AG08396 (cell line): Measurements from ENCODE around the gene HAVCR2.

Experiments
- DNase-seq: peaks from one replicate; pipeline ENCODE4 v3.0.0; 2012; ENCODE audit warnings: low spot score, mixed read lengths

The HAVCR2 gene

DNA sequence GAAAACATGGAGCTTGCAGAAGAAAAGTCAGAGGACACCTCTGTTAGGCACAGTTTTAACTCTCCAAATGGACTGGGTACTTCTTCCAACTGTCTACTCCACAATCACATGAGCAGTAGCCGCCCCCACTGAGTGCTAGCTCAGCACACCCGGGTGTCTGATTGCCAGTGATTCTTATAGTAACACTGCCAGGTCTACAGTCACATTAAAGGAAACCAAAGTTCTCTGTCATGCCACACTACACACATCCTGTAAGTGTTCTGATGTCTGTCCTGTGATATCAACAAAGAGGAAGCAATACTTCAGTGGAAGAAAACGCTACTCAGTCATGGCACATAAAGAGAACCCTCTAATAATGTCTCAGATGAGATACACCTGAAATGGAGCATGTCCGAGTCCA is at the start of gene HAVCR2:
HAVCR2 (minus strand) TSS at position 69 of the 400 bp plus-strand sequence; CDS start at position 8, 61 bp downstream.
- DNase-seq = no peak

GRCh38 chr5:157157293-157157891 is 48.5 kb upstream of the HAVCR2 start:
- DNase-seq = no peak

GRCh38 chr5:157155297-157155696 is 46.5 kb upstream of the HAVCR2 start:
- no peak for DNase-seq

DNA sequence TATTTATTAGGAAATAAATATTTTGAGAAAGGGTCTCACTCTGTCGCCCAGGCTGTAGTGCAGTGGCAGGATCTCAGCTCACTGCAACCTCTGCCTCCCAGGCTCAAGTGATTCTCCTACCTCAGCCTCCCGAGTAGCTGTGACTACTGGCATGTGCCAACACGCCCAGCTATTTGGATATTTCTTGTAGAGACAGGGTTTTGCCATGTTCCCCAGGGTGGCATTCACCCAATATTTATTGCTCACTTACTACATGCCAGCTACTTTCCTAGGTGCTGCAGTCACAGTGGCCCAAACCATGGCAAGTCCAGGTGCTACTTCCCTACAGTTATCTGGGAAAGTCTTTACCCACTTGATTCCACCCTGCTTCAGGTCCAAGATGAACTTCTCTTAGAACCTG is 42.2 kb upstream of the HAVCR2 start:
- no peak for DNase-seq

GRCh38 chr5:157148734-157149615 is 40.1 kb upstream of the HAVCR2 start:
- peak; percentile 68 for DNase-seq

GRCh38 chr5:157143127-157143971 is 34.5 kb upstream of the HAVCR2 start:
- peak; percentile 62 for DNase-seq

GRCh38 chr5:157142317-157143126 is 33.7 kb upstream of the HAVCR2 start, which contains the start of gene MED7:
Gene MED7 (minus strand): TSS chr5:157142865. CDS start chr5:157139431, 3,434 bp downstream.
- peak; percentile 96 for DNase-seq

- no peak for DNase-seq
Measured at GRCh38 chr5:157137691-157138090, 28.8 kb upstream of the HAVCR2 start.

GRCh38 chr5:157132281-157132612 is 23.4 kb upstream of the HAVCR2 start:
- no peak for DNase-seq

DNA sequence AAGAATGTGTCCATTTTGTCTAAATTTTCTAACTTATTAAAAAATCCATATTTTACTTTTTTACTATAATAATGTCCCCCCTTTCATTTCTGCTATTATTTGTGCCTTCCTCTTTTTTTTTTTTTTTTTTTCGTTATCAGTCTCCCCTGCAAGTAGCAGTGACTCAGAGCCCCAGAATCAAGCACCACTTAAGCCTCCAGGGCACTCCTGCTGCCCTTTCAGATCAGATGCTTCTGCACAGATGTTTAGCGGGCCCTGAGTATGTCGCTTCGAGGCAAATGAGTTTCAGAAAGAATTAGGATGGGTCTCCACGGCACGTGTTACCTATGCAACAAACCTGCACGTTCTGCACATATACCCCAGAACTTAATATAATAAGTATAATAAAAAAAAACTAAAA is 22.1 kb upstream of the HAVCR2 start:
- no peak for DNase-seq

DNA sequence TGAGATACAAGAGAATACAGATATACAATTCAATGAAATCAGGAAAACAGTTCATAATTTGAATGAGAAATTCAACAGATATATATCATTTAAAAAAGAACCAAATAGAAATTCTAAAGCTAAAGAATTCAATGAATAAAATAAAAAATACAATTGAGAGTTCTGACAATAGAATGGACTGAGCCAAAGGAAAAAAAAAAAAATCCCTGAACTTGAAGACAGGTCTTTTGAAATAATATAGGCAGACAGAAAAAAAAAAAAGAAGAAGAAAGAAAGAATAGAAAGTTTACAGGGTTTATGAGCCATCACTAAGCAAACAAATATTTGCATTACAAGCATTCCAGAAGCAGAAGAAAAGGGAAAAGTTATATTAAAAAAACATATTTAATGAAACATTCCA is 12.9 kb upstream of the HAVCR2 start:
- DNase-seq = no peak

GRCh38 chr5:157120102-157120501 is 11.3 kb upstream of the HAVCR2 start:
- DNase-seq = no peak

- no peak for DNase-seq
Measured at GRCh38 chr5:157116483-157116954, 7.7 kb upstream of the HAVCR2 start.

- no peak for DNase-seq
Measured at GRCh38 chr5:157115502-157115901, 6.7 kb upstream of the HAVCR2 start.

DNA sequence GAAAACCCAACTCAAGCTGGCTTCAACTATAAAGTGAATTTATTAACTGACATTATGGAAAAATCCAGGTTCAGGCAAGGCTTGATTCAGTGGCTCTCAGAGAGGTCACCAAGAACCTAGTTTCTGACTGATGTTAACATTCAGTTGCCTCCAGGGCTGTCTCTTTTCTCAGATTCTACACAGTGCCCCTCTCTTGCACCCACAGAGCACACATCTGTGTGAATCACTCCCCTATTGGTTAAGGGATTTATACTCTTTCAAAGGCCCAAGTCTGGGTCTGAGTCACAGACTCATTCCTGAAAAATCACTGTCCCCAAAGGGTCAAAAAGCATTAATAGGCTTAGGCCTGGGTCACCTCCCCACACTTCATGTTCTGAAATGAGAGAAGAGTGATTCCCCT is 6.2 kb upstream of the HAVCR2 start:
- DNase-seq = no peak

DNA sequence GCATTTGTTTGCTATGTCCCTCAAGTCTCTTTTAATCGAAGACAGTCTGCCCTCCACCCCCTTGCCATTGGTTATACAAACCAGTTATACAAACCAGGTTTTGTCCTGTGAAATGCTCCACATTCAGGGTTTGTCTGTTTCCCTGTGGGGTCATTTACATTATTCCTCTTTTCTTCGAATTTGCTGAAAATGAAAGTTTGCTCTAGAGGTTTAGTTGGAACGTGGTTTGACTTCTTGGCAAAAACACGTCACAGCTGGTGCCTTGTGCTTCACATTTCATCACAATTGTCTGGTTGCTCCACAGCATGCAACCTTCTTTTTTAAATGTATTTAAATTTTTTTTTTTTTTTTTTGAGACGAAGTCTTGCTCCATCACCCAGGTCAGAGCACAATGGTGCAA is 4.2 kb upstream of the HAVCR2 start:
- DNase-seq = peak; percentile 37

DNA sequence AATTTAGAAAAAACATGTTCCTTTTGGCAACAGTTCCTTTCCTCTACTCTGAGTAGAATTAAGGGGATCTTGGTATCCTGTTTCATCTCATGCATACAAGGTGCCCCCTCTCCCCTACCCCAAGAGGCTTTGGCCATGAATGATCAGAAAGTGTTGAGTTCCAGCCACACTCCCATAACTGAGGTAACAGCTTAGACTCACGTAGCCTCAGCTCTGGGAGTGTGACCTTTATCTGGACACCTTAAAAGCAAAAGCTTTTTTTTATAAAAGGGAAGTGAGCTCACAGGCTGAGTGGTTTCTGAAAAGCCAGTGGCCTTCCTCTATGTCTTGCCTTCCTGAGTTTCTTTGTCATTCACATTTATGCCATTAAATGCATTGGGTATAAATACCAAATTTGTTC is 900 bp upstream of the HAVCR2 start:
- no peak for DNase-seq

DNA sequence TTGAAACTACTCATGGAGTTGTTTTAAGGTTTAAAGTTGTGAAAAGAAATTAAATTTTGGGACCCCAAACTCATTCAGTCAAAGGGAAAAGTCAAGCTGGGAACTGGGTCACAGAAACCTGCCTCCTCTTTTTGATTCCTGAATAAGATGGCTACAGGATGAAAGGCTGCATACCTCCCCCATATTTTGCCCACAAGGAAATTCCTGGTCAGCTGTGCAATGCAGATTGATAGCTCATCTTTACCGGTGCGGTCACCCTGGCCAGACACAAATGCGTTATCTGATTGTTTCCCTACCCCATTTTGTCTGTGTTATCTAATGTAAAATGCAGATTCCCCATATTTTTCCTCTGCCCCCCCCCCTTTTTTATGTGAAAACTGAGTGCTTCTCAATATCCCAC is 1.3 kb downstream of the HAVCR2 start:
- DNase-seq = no peak

DNA sequence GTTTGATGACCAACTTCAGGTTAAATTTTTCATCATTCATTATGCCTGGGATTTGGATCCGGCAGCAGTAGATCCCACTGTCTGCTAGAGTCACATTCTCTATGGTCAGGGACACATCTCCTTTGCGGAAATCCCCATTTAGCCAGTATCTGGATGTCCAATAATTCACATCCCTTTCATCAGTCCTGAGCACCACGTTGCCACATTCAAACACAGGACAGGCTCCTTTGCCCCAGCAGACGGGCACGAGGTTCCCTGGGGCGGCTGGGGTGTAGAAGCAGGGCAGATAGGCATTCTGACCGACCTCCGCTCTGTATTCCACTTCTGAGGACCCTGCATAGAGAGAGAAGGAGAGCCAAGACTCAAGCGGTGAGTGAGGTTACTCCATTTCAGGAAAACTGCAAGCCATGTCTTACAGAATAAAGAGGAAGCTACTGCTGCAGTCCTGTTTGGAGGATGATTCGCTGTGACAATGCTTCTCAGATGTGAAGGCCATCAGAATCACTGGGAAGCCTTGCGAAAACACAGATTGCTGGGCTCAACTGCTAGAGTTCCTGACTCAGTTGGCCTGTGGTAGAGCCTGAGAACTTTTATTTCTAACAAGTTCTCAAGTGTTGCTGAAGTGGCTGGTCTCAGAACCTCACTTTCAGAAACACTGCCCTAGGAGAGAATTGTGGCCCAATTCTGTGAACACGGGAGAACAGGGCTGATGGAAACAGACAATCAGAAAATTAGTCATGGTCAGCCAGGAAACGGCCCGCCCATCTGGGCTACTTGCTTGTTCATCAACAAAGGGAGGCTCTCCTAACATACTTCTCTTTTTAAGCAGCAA is 2.0 kb downstream of the HAVCR2 start:
- no peak for DNase-seq

- peak; percentile 30 for DNase-seq
Measured at GRCh38 chr5:157100140-157100679, 8.6 kb downstream of the HAVCR2 start.
